ENCODE data around the gene KDM2A. TPM values are rescaled to one million over a fixed set of nuclear protein-coding genes. Genes with fewer than 3 reads are reported as not detected.

KDM2A gene
- 65.3 and 87.1 TPM in 2 replicates for total RNA-seq (2014; rRNA removed)
- Bru-seq, nascent RNA, result percentile 88 among the genes with signal in this experiment
- BruChase-seq, experiment 1, labeled RNA remaining after a 6-hour chase, result percentile 85 among the genes with signal in this experiment
- percentile 85 among the genes with signal in this experiment for BruChase-seq, experiment 2, labeled RNA remaining after a 2-hour chase
- long read RNA-seq, full-length matches to known transcripts, result 9 of 81 reads
- long read RNA-seq, partial matches to known transcripts, result 20 of 81 reads
- long read RNA-seq, other reads (novel, unspliced or antisense), result 52 of 81 reads

DNA sequence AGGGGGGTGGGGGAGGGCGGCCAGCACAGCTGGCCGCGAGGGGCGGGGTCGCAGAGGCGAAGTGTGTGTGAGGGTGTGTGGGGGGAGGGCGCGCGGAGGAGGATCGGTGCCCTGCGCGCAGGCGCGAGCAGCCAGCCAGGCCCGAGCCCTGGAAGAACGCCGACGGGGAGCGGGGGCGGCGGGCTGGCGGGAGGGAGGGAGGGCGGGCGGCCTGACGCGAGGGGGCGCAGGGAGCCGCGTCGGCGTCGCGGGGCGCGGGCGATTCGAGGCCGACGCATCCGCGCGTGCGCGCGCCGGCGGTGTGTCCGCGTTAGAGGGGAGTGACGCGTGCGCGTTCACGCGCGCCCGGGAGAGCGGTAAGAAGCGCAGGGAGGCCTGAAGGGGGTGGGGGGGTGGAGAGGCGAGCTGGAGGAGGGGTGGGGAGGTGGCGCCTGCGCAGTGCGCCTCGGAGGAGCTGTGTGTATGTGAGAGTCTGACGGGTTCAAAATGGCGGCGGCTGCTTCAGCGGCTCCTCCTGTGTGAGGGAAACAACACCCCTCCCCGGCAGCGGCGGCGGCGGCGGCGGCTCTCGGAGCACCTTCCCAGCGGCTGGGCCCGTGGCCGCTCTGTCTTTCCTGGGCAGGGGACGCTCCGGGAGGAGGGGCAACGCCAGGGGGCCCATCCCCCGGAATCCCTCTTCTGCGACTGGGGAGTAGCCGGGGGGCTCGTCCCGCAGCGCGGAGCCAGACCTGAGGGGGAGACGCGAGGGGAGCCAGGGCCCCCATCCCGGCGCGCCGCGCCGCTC is at the start of gene KDM2A:
Gene KDM2A (plus strand): TSS at position 463 of the 784 bp plus-strand sequence. CDS start 2,054 bp downstream, outside the sequence.
- ChIA-PET CTCF (interaction anchor here (0.5 to 1.0 kb wide), 9 partner anchors 24 to 1732 kb away, joined by 3 to 11 read pairs (median 4); no protein-coding TSS in a partner anchor), POLR2A (ENCODE audit: unreplicated experiment) (interaction anchor here (0.5 to 1.0 kb wide), 4 partner anchors 64 to 234 kb away, joined by 3 to 8 read pairs (median 4); no protein-coding TSS in a partner anchor)
- Histone ChIP-seq H3K4me1 (ENCODE audit: insufficient read depth, low read length) (peaks cover 6% of the 10 kb centered on the region; the same call in 1 of the 2 replicates), H4K20me1 (ENCODE audit: low read length) (peaks cover 17% of the 10 kb centered on the region), H3K4me2 (ENCODE audit: low read length) (peak within 1 kb of the TSS; percentile 77), H3K27ac (ENCODE audit: low read length) (peak within 1 kb of the TSS; percentile 34; the same call in 1 of the 2 replicates), H3K79me2 (ENCODE audit: low read length) (peaks cover 47% of the 10 kb centered on the region), H3K9me3 (ENCODE audit: low read length) (no peaks in the 10 kb centered on the region), H3K9me2 (replicated peaks; ENCODE audit: low read length) (no peaks in the 10 kb centered on the region), H3K9ac (ENCODE audit: low read length) (peak within 1 kb of the TSS; percentile 86), H3F3A (ENCODE audit: low read length, unreplicated experiment) (no peaks in the 10 kb centered on the region), H3K4me3 (ENCODE audit: low read length) (peak within 1 kb of the TSS; percentile 97), H2AFZ (ENCODE audit: low read length) (peak within 1 kb of the TSS; percentile 82), H3K36me3 (ENCODE audit: low read depth, low read length) (peaks cover 5% of the 10 kb centered on the region; the same call in 1 of the 2 replicates), H3K27me3 (ENCODE audit: low read length) (no peaks in the 10 kb centered on the region)
- intact Hi-C loops (cut with micrococcal nuclease), result no loop called here
- no peak for TF ChIP-seq EZH2 (IDR thresholded peaks at IDR 0.05; ENCODE audit: low read length, unreplicated experiment)
- TF ChIP-seq, protein P1, sequence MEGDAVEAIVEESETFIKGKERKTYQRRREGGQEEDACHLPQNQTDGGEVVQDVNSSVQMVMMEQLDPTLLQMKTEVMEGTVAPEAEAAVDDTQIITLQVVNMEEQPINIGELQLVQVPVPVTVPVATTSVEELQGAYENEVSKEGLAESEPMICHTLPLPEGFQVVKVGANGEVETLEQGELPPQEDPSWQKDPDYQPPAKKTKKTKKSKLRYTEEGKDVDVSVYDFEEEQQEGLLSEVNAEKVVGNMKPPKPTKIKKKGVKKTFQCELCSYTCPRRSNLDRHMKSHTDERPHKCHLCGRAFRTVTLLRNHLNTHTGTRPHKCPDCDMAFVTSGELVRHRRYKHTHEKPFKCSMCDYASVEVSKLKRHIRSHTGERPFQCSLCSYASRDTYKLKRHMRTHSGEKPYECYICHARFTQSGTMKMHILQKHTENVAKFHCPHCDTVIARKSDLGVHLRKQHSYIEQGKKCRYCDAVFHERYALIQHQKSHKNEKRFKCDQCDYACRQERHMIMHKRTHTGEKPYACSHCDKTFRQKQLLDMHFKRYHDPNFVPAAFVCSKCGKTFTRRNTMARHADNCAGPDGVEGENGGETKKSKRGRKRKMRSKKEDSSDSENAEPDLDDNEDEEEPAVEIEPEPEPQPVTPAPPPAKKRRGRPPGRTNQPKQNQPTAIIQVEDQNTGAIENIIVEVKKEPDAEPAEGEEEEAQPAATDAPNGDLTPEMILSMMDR (conservative IDR thresholded peaks at IDR 0.05; ENCODE audit: low read depth, low read length), result no peak
- TF ChIP-seq EZH2phosphoT487 (IDR thresholded peaks at IDR 0.05; ENCODE audit: borderline replicate concordance, low read length), result no peak
- peak; percentile 82 for ATAC-seq
- no TSS peak for BruUV-seq (replicated peaks)
- peak; percentile 99 for DNase-seq

DNA sequence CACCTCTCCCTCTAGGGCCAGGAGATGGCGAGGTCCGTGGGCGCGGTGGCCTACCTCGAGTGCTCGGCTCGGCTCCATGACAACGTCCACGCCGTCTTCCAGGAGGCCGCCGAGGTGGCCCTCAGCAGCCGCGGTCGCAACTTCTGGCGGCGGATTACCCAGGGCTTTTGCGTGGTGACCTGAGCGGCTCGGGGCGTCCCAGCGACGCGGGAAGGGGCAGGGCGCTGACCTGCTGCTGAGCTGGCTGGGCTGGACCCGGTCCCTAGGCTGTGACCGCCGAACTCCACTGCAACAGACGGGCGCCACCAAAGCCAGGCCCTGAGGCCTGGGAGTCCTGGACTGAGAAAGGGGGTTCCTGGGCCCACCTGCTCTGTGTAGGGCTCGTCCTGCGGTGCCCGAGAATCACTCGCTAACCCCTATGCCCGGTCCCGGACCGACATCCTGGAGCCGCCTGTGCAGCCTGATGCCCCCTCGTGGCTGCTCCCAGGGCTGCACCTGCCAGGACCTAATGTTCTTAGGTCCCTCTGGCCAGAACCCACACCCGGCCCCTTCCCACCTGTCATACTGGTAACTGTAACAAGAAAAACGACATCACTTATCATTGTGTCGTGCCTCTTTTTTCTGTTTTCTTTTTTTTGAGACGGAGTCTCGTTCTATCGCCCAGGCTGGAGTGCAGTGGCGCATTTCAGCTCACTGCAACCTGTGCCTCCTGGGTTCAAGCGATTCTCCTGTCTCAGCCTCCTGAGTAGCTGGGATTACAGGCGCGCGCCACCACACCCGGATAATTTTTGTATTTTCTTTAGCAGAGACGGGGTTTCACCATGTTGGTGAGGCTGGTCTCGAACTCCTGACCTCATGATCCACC is 47.4 kb upstream of the KDM2A start:
- peak; percentile 62 for DNase-seq
- POLR2A ChIA-PET (ENCODE audit: unreplicated experiment), result no interaction called here
- H3K9me3 ChIP-seq (ENCODE audit: low read length), result no peaks in the 10 kb centered on the region
- ATAC-seq, result peak; percentile 43; the same call in 1 of the 2 replicates
- no peak overlapping the region for H3K4me2 ChIP-seq (ENCODE audit: low read length)
- no peaks in the 10 kb centered on the region for H3K4me1 ChIP-seq (ENCODE audit: insufficient read depth, low read length)
- no peaks in the 10 kb centered on the region for H3K36me3 ChIP-seq (ENCODE audit: low read depth, low read length)
- H3K9ac ChIP-seq (ENCODE audit: low read length), result no peak overlapping the region
- no TSS peak for BruUV-seq (replicated peaks)
- H3K4me3 ChIP-seq (ENCODE audit: low read length), result no peak overlapping the region
- no peaks in the 10 kb centered on the region for H3K27me3 ChIP-seq (ENCODE audit: low read length)
- H2AFZ ChIP-seq (ENCODE audit: low read length), result no peak overlapping the region
- intact Hi-C loops (cut with micrococcal nuclease), result no loop called here
- H4K20me1 ChIP-seq (ENCODE audit: low read length), result no peaks in the 10 kb centered on the region
- no peaks in the 10 kb centered on the region for H3K9me2 ChIP-seq (replicated peaks; ENCODE audit: low read length)
- CTCF ChIA-PET, result no interaction called here
- TF ChIP-seq, protein P1 (conservative IDR thresholded peaks at IDR 0.05; ENCODE audit: low read depth, low read length), result peak; percentile 75
- TF ChIP-seq EZH2 (IDR thresholded peaks at IDR 0.05; ENCODE audit: low read length, unreplicated experiment), result no peak
- no peak overlapping the region for H3K27ac ChIP-seq (ENCODE audit: low read length)
- no peaks in the 10 kb centered on the region for H3K79me2 ChIP-seq (ENCODE audit: low read length)
- no peaks in the 10 kb centered on the region for H3F3A ChIP-seq (ENCODE audit: low read length, unreplicated experiment)
